Glutamatergic neuron (in vitro differentiated cells): ENCODE measurements around the gene LY6G6D. TPM values are rescaled to one million over a fixed set of nuclear protein-coding genes. Genes with fewer than 3 reads are reported as not detected.
A peak's percentile ranks its signal among the peaks of the same experiment; 100 is the strongest.

Source experiments
- DNase-seq: peaks from one replicate; pipeline ENCODE4 v3.0.0; 2022
- H3K27ac Mint-ChIP-seq: one replicate; pipeline ENCODE4 v1.8.0; 2020; ENCODE audit warnings: mild to moderate bottlenecking, mixed read lengths, inconsistent platforms; ENCODE audit not compliant: unreplicated experiment
- H3K27me3 Mint-ChIP-seq: one replicate; pipeline ENCODE4 v1.8.0; 2020; ENCODE audit warnings: mild to moderate bottlenecking, moderate library complexity, mixed read lengths, inconsistent platforms; ENCODE audit not compliant: unreplicated experiment
- H3K36me3 Mint-ChIP-seq: one replicate; pipeline ENCODE4 v1.8.0; 2020; ENCODE audit warnings: mild to moderate bottlenecking, mixed read lengths, inconsistent platforms; ENCODE audit not compliant: unreplicated experiment
- H3K4me1 Mint-ChIP-seq: one replicate; pipeline ENCODE4 v1.8.0; 2020; ENCODE audit warnings: mild to moderate bottlenecking, low read depth, mixed read lengths, inconsistent platforms; ENCODE audit not compliant: unreplicated experiment
- H3K4me3 Mint-ChIP-seq: one replicate; pipeline ENCODE4 v1.8.0; 2020; ENCODE audit warnings: mild to moderate bottlenecking, mixed read lengths, inconsistent platforms; ENCODE audit not compliant: unreplicated experiment
- H3K9me3 Mint-ChIP-seq: one replicate; pipeline ENCODE4 v1.8.0; 2020; ENCODE audit warnings: mild to moderate bottlenecking, moderate library complexity, mixed read lengths, inconsistent platforms; ENCODE audit not compliant: unreplicated experiment
- CTCF ChIP-seq: fragments of 200-600 bp; sonication (generic); IDR thresholded peaks from one replicate; pipeline ENCODE4 v1.5.0; 2021; ENCODE audit not compliant: partially characterized antibody, unreplicated experiment
- total RNA-seq: library from RNA; stranded (reverse); fragmentation: NEBNext Ultra II Directional; extraction: Animal tissue kit (Norgen Biotek cat#: 25700); gene quantifications from one replicate; pipeline ENCODE4 v1.2.1, GENCODE V29; 2021; ENCODE audit not compliant: unreplicated experiment

Gene LY6G6D
- total RNA-seq, 1 donor from 2014 or later, result not detected

- peaks cover 19% of the 10 kb centered on the region for H3K9me3 Mint-ChIP-seq
- H3K4me3 Mint-ChIP-seq, result peak overlapping the region; percentile 89
- peaks cover 13% of the 10 kb centered on the region for H3K27me3 Mint-ChIP-seq
- H3K4me1 Mint-ChIP-seq, result peaks cover 12% of the 10 kb centered on the region
- no peak overlapping the region for H3K27ac Mint-ChIP-seq
- H3K36me3 Mint-ChIP-seq, result no peaks in the 10 kb centered on the region
- DNase-seq, result no peak
- TF ChIP-seq CTCF, result no peak
Measured at GRCh38 chr6:31681135-31681671, 33.9 kb upstream of the LY6G6D start.

GRCh38 chr6:31683591-31683990 is 31.6 kb upstream of the LY6G6D start:
- DNase-seq, result no peak
- H3K27me3 Mint-ChIP-seq, result peaks cover 11% of the 10 kb centered on the region
- H3K4me1 Mint-ChIP-seq, result peaks cover 12% of the 10 kb centered on the region
- H3K4me3 Mint-ChIP-seq, result peak overlapping the region; percentile 80
- no peak for TF ChIP-seq CTCF
- peaks cover 17% of the 10 kb centered on the region for H3K9me3 Mint-ChIP-seq
- no peak overlapping the region for H3K27ac Mint-ChIP-seq
- no peaks in the 10 kb centered on the region for H3K36me3 Mint-ChIP-seq

- Mint-ChIP-seq H3K27me3 (peaks cover 5% of the 10 kb centered on the region), H3K4me3 (no peak overlapping the region), H3K4me1 (peaks cover 3% of the 10 kb centered on the region), H3K27ac (no peak overlapping the region), H3K9me3 (peaks cover 7% of the 10 kb centered on the region), H3K36me3 (no peaks in the 10 kb centered on the region)
- no peak for TF ChIP-seq CTCF
- DNase-seq, result no peak
Measured at GRCh38 chr6:31686483-31686882, 28.7 kb upstream of the LY6G6D start.

- Mint-ChIP-seq H3K36me3 (no peaks in the 10 kb centered on the region), H3K4me3 (no peak overlapping the region), H3K4me1 (peaks cover 3% of the 10 kb centered on the region), H3K27me3 (peaks cover 4% of the 10 kb centered on the region), H3K9me3 (peaks cover 7% of the 10 kb centered on the region), H3K27ac (no peak overlapping the region)
- no peak for DNase-seq
- TF ChIP-seq CTCF, result no peak
Measured at GRCh38 chr6:31687321-31687720, 27.8 kb upstream of the LY6G6D start.

GRCh38 chr6:31687860-31688693 is 27.1 kb upstream of the LY6G6D start:
- Mint-ChIP-seq H3K4me3 (no peak overlapping the region), H3K4me1 (peaks cover 3% of the 10 kb centered on the region), H3K27me3 (peaks cover 3% of the 10 kb centered on the region), H3K27ac (no peak overlapping the region), H3K36me3 (no peaks in the 10 kb centered on the region), H3K9me3 (peaks cover 7% of the 10 kb centered on the region)
- TF ChIP-seq CTCF, result no peak
- no peak for DNase-seq
